Measurements from ENCODE around the gene MARCHF6. TPM values are rescaled to one million over a fixed set of nuclear protein-coding genes. Genes with fewer than 3 reads are reported as not detected.

Gene MARCHF6
- total RNA-seq, 1 experiment from 2014 or later, result 117 TPM

- H3K4me3 Mint-ChIP-seq, result no peak overlapping the region
- CTCF ChIA-PET, result no interaction called here
- no peak for ATAC-seq
- H3K36me3 Mint-ChIP-seq, result no peaks in the 10 kb centered on the region
- no peaks in the 10 kb centered on the region for H3K9me3 Mint-ChIP-seq
- no peak for TF ChIP-seq STAT6 (CRISPR knock-in tag; conservative IDR thresholded peaks at IDR 0.05; ENCODE audit: low read depth)
- DNase-seq (ENCODE audit: low spot score), result no peak
- POLR2A ChIA-PET, result no interaction called here
- no peaks in the 10 kb centered on the region for H3K4me1 Mint-ChIP-seq
- peaks cover 57% of the 10 kb centered on the region for H3K27me3 Mint-ChIP-seq (ENCODE audit: low read depth)
- H3K27ac Mint-ChIP-seq, result no peak overlapping the region
These were observed 24.1 kb upstream of the MARCHF6 start for GRCh38 chr5:10329446-10329819.

DNA sequence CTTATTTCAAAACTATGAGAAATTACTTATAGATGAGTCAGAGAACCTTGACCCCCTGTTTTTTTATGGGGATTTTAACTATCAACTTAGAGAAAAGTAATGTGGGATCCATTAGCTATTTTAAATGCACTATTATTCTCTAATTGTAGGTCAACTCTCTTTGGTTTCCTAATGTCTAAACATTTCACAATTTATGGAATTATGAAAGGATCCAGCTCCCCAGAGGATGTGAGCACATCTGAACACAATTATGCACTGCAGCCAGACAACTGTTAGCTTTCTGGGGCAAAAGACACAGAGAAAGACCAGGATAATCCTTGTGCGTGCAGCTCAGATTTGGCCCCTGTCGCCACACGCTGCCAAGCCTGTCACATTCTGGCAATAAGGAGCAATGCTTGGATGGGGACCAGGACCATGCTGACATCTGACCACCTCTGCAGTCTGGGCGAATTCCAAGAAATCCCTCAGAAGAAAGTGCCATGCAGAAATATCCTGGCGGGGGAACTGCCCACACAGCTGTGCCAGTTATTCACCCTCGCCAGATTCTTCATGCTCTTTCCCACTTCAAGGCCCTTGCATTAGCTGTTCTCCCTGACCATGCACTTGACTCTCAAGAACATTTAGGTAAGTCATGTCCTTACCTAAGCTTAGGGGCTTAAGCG lies 23.5 kb upstream of the MARCHF6 start:
- POLR2A ChIA-PET, result no interaction called here
- Mint-ChIP-seq H3K4me1 (no peaks in the 10 kb centered on the region), H3K9me3 (no peaks in the 10 kb centered on the region), H3K36me3 (no peaks in the 10 kb centered on the region), H3K4me3 (no peak overlapping the region), H3K27ac (no peak overlapping the region), H3K27me3 (ENCODE audit: low read depth) (peaks cover 62% of the 10 kb centered on the region)
- DNase-seq (ENCODE audit: low spot score) (no peak), ATAC-seq (no peak)
- no peak for TF ChIP-seq MAX (CRISPR knock-in tag; IDR thresholded peaks at IDR 0.05)
- CTCF ChIA-PET, result no interaction called here

GRCh38 chr5:10330511-10331230 lies 22.8 kb upstream of the MARCHF6 start:
- CTCF ChIA-PET, result interaction anchor here (1.0 kb wide), 1 partner anchor 34 kb away, joined by 3 read pairs; no protein-coding TSS in a partner anchor
- Mint-ChIP-seq H3K4me3 (no peak overlapping the region), H3K36me3 (no peaks in the 10 kb centered on the region), H3K9me3 (no peaks in the 10 kb centered on the region), H3K4me1 (no peaks in the 10 kb centered on the region), H3K27me3 (ENCODE audit: low read depth) (peaks cover 69% of the 10 kb centered on the region), H3K27ac (no peak overlapping the region)
- TF ChIP-seq, protein P1, sequence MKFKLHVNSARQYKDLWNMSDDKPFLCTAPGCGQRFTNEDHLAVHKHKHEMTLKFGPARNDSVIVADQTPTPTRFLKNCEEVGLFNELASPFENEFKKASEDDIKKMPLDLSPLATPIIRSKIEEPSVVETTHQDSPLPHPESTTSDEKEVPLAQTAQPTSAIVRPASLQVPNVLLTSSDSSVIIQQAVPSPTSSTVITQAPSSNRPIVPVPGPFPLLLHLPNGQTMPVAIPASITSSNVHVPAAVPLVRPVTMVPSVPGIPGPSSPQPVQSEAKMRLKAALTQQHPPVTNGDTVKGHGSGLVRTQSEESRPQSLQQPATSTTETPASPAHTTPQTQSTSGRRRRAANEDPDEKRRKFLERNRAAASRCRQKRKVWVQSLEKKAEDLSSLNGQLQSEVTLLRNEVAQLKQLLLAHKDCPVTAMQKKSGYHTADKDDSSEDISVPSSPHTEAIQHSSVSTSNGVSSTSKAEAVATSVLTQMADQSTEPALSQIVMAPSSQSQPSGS (CRISPR knock-in tag; IDR thresholded peaks at IDR 0.05; ENCODE audit: borderline replicate concordance, low read depth), result no peak
- TF ChIP-seq NFE2L1 (CRISPR knock-in tag; IDR thresholded peaks at IDR 0.05) (no peak), ZNF219 (CRISPR knock-in tag; IDR thresholded peaks at IDR 0.05; ENCODE audit: borderline replicate concordance) (no peak), ZNF138 (CRISPR knock-in tag; conservative IDR thresholded peaks at IDR 0.05) (no peak), ETV6 (CRISPR knock-in tag; IDR thresholded peaks at IDR 0.05) (no peak), ZMAT4 (CRISPR knock-in tag; IDR thresholded peaks at IDR 0.05) (no peak), SP1 (CRISPR knock-in tag; conservative IDR thresholded peaks at IDR 0.05) (no peak), ZNF423 (CRISPR knock-in tag; IDR thresholded peaks at IDR 0.05) (no peak), FOXK1 (CRISPR knock-in tag; IDR thresholded peaks at IDR 0.05) (no peak), JUN (CRISPR knock-in tag; IDR thresholded peaks at IDR 0.05) (no peak), IRF1 (CRISPR knock-in tag; IDR thresholded peaks at IDR 0.05) (no peak), NFATC4 (CRISPR knock-in tag; IDR thresholded peaks at IDR 0.05) (no peak), ZNF671 (CRISPR knock-in tag; IDR thresholded peaks at IDR 0.05) (no peak), KAT7 (CRISPR knock-in tag; IDR thresholded peaks at IDR 0.05; ENCODE audit: borderline replicate concordance) (no peak)
- TF ChIP-seq, protein P2, sequence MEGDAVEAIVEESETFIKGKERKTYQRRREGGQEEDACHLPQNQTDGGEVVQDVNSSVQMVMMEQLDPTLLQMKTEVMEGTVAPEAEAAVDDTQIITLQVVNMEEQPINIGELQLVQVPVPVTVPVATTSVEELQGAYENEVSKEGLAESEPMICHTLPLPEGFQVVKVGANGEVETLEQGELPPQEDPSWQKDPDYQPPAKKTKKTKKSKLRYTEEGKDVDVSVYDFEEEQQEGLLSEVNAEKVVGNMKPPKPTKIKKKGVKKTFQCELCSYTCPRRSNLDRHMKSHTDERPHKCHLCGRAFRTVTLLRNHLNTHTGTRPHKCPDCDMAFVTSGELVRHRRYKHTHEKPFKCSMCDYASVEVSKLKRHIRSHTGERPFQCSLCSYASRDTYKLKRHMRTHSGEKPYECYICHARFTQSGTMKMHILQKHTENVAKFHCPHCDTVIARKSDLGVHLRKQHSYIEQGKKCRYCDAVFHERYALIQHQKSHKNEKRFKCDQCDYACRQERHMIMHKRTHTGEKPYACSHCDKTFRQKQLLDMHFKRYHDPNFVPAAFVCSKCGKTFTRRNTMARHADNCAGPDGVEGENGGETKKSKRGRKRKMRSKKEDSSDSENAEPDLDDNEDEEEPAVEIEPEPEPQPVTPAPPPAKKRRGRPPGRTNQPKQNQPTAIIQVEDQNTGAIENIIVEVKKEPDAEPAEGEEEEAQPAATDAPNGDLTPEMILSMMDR (IDR thresholded peaks at IDR 0.05), result no peak
- POLR2A ChIA-PET, result interaction anchor here (1.3 kb wide), 1 partner anchor 22 kb away, joined by 4 read pairs; the partner anchor contains the start of gene MARCHF6
- DNase-seq (ENCODE audit: low spot score) (no peak), ATAC-seq (no peak)

Measured in WTC11 (cell line).